ACC112 (cell line): ENCODE data around the gene FMNL1.
A peak's percentile ranks its signal among the peaks of the same experiment; 100 is the strongest.

Source experiments
- H2AFZ ChIP-seq: fragments of 200-600 bp; sonication (generic); one replicate; pipeline ENCODE4 v1.6.0; 2017; ENCODE audit warnings: antibody characterized with exemption, low read length; ENCODE audit not compliant: unreplicated experiment
- H3K27ac ChIP-seq: fragments of 200-600 bp; sonication (generic); 2 replicates; pipeline ENCODE4 v1.5.1; 2014; ENCODE audit warnings: low read depth, mild to moderate bottlenecking, antibody characterized with exemption, low read length, moderate library complexity
- H3K27me3 ChIP-seq: fragments of 200-600 bp; sonication (generic); 2 replicates; pipeline ENCODE4 v1.6.1; 2014; ENCODE audit warnings: mild to moderate bottlenecking, antibody characterized with exemption, low read length, moderate library complexity, mixed read lengths; ENCODE audit not compliant: insufficient read depth
- H3K36me3 ChIP-seq: fragments of 200-600 bp; sonication (generic); 2 replicates; pipeline ENCODE4 v1.6.1; 2016; ENCODE audit warnings: mild to moderate bottlenecking, antibody characterized with exemption, low read length, moderate library complexity, mixed read lengths; ENCODE audit not compliant: insufficient read depth
- H3K4me1 ChIP-seq: fragments of 200-600 bp; sonication (generic); one replicate; pipeline ENCODE4 v1.6.1; 2016; ENCODE audit warnings: low read length, mixed read lengths; ENCODE audit not compliant: insufficient read depth, unreplicated experiment, control insufficient read depth
- H3K4me3 ChIP-seq: fragments of 200-600 bp; sonication (generic); 2 replicates; pipeline ENCODE4 v1.5.1; 2014; ENCODE audit warnings: mild to moderate bottlenecking, low read depth, low read length
- H3K79me2 ChIP-seq: fragments of 200-600 bp; sonication (generic); one replicate; pipeline ENCODE4 v1.6.0; 2016; ENCODE audit warnings: low read length; ENCODE audit not compliant: control insufficient read depth, unreplicated experiment, insufficient read depth

Gene FMNL1

DNA sequence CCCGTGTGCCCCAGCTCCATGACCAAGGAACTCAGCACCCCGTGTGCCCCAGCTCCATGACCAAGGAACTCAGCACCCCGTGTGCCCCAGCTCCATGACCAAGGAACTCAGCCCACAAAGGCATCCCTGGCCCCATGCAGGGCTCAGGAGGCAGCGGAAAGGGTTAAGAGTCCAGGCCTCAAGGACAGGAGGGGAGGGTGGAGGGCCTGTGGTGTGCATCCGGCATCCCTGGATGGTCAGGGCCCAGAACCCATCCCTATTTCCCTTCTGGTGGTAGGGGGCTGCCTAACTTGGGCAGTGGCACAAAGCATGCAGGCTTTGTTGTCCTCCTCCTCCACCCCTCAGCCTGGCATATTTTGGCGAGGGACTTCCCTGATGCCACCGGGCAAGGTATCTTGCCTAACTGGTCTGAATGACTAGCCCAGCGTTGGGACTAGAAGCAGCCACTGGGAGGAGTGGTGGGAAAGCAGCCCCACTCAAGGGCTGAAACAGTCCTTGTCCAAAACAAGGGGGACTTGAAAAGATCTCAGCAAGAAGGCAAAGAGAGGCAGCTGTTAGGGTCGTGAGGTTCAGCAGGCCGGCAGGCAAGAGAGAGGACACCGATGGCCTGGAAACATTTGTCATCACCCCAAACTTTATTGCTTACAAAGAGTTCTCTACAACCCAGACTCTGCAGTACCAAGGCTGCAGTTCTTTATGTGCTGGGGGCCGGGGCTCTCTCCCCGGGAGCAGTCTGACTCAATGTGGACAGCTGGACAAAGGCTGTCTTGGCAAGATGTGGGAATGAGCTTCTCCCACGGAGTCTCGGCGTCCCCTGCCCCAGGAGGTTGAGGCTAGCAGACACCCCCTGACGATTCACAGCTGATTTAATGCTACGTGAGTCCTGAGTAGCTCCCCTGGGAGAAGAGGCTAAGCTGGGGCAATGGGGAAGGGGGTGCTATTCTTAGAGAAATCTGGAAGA lies 41.1 kb downstream of the FMNL1 start:
- no peak overlapping the region for H3K27ac ChIP-seq
- no peaks in the 10 kb centered on the region for H3K79me2 ChIP-seq
- H3K27me3 ChIP-seq = no peaks in the 10 kb centered on the region
- peaks cover 32% of the 10 kb centered on the region for H3K36me3 ChIP-seq
- no peak overlapping the region for H3K4me3 ChIP-seq
- peaks cover 32% of the 10 kb centered on the region for H3K4me1 ChIP-seq
- no peak overlapping the region for H2AFZ ChIP-seq

- no peak overlapping the region for H3K27ac ChIP-seq
- H3K4me1 ChIP-seq = peaks cover 32% of the 10 kb centered on the region
Measured at GRCh38 chr17:45263477-45263860, 41.8 kb downstream of the FMNL1 start.

GRCh38 chr17:45264430-45264829 lies 42.7 kb downstream of the FMNL1 start:
- H3K27me3 ChIP-seq = no peaks in the 10 kb centered on the region
- H2AFZ ChIP-seq = no peak overlapping the region
- peaks cover 32% of the 10 kb centered on the region for H3K4me1 ChIP-seq
- no peaks in the 10 kb centered on the region for H3K79me2 ChIP-seq
- H3K4me3 ChIP-seq = no peak overlapping the region
- peaks cover 42% of the 10 kb centered on the region for H3K36me3 ChIP-seq
- no peak overlapping the region for H3K27ac ChIP-seq

More at GRCh38 chr17:45263477-45263860, 41.8 kb downstream of the FMNL1 start:
- Histone ChIP-seq H3K36me3 (peaks cover 36% of the 10 kb centered on the region), H2AFZ (no peak overlapping the region), H3K4me3 (no peak overlapping the region), H3K79me2 (no peaks in the 10 kb centered on the region), H3K27me3 (no peaks in the 10 kb centered on the region)

DNA sequence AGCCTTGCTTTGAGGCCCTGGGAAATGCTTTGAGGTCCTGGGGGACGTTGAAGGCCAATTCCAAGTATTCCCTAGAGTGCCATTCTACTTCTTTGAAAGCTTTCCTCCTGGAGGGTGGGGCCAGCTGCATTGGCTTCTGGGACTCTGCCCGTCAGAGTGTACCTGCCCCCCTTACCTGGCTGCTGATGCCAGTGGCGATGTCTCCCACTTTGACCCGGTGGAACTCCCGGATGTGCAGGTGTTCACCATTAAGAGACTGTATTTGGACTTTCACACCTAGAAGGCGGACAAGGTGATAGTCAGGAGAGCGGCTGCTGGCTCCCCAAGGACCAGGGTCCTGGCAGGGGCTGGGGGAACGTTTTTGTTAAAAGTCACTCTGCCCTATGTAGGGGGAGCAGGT lies 43.3 kb downstream of the FMNL1 start:
- Histone ChIP-seq H3K27ac (no peak overlapping the region), H3K4me3 (no peak overlapping the region), H3K36me3 (peaks cover 47% of the 10 kb centered on the region), H3K79me2 (no peaks in the 10 kb centered on the region), H2AFZ (no peak overlapping the region), H3K27me3 (no peaks in the 10 kb centered on the region), H3K4me1 (peaks cover 32% of the 10 kb centered on the region)

- Histone ChIP-seq H3K79me2 (no peaks in the 10 kb centered on the region), H3K4me1 (peaks cover 32% of the 10 kb centered on the region), H3K27me3 (no peaks in the 10 kb centered on the region), H3K4me3 (no peak overlapping the region), H3K27ac (peak overlapping the region; percentile 79), H2AFZ (no peak overlapping the region), H3K36me3 (peaks cover 52% of the 10 kb centered on the region)
Measured at GRCh38 chr17:45265821-45266220, 44.1 kb downstream of the FMNL1 start.

GRCh38 chr17:45266372-45266926 lies 44.8 kb downstream of the FMNL1 start:
- no peaks in the 10 kb centered on the region for H3K27me3 ChIP-seq
- H3K4me1 ChIP-seq = peaks cover 29% of the 10 kb centered on the region
- H2AFZ ChIP-seq = no peak overlapping the region
- H3K36me3 ChIP-seq = peaks cover 52% of the 10 kb centered on the region
- H3K79me2 ChIP-seq = no peaks in the 10 kb centered on the region
- no peak overlapping the region for H3K4me3 ChIP-seq
- H3K27ac ChIP-seq = peak overlapping the region; percentile 79

- Histone ChIP-seq H3K27ac (no peak overlapping the region), H2AFZ (no peak overlapping the region), H3K79me2 (no peaks in the 10 kb centered on the region), H3K27me3 (no peaks in the 10 kb centered on the region), H3K4me1 (peaks cover 23% of the 10 kb centered on the region), H3K4me3 (no peak overlapping the region), H3K36me3 (peaks cover 55% of the 10 kb centered on the region)
Measured at GRCh38 chr17:45267436-45268055, 45.9 kb downstream of the FMNL1 start.

- Histone ChIP-seq H3K27ac (no peak overlapping the region), H3K36me3 (peaks cover 48% of the 10 kb centered on the region), H2AFZ (no peak overlapping the region), H3K4me1 (peaks cover 17% of the 10 kb centered on the region), H3K79me2 (no peaks in the 10 kb centered on the region), H3K4me3 (no peak overlapping the region), H3K27me3 (no peaks in the 10 kb centered on the region)
Measured at GRCh38 chr17:45269912-45270311, 48.2 kb downstream of the FMNL1 start.

- Histone ChIP-seq H3K27me3 (no peaks in the 10 kb centered on the region), H3K4me3 (no peak overlapping the region), H3K4me1 (peaks cover 12% of the 10 kb centered on the region), H3K27ac (no peak overlapping the region), H2AFZ (no peak overlapping the region), H3K36me3 (peaks cover 45% of the 10 kb centered on the region), H3K79me2 (no peaks in the 10 kb centered on the region)
Measured at GRCh38 chr17:45270828-45271418, 49.2 kb downstream of the FMNL1 start.

DNA sequence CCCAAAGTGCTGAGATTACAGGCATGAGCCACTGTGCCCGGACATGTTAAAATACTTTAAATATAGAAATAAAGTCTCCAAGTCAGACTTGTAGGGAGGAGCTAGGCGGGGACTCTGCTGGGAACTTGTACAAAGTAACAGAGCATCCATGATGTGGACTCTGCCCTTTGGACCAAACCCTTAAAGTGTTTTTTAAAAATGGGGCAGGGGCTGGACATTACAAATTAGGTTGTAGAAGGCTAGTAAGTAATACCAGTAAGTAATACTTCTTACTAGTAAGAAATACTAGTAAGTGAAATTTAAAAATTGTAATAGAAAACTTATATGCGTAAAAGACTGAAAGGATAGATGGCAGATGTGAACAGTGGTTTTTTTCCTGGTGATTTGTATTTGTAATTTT lies 49.9 kb downstream of the FMNL1 start:
- no peak overlapping the region for H2AFZ ChIP-seq

More for the DNA sequence above, 49.9 kb downstream of the FMNL1 start:
- no peaks in the 10 kb centered on the region for H3K79me2 ChIP-seq
- peaks cover 5% of the 10 kb centered on the region for H3K4me1 ChIP-seq
- H3K27ac ChIP-seq = no peak overlapping the region
- no peaks in the 10 kb centered on the region for H3K27me3 ChIP-seq
- peaks cover 45% of the 10 kb centered on the region for H3K36me3 ChIP-seq
- no peak overlapping the region for H3K4me3 ChIP-seq
